H1 (cell line): Measurements from ENCODE around the gene PERCC1. TPM values are rescaled to one million over a fixed set of nuclear protein-coding genes. Genes with fewer than 3 reads are reported as not detected.

Source experiments
- CTCF ChIA-PET: fragments of 300-600 bp; sonication (Branson Sonifier 250); formaldehyde crosslinking; loops from one replicate; lab custom pipeline; 2021; ENCODE audit not compliant: partially characterized antibody; lab: Charles Lee
- POLR2A ChIA-PET: fragments of 300-600 bp; sonication (Branson Sonifier 250); formaldehyde crosslinking; loops from one replicate; lab custom pipeline; 2021; ENCODE audit warnings: inconsistent platforms; ENCODE audit not compliant: partially characterized antibody; lab: Charles Lee
- DNase-seq, 2 experiments: peaks; one replicate each; pipeline versions ENCODE4 v3.0.0 to v3.0.0-alpha.2; 2010 to 2022; ENCODE audit warnings: low spot score in 2 of 2, low read depth in 1 of 2, mixed read lengths in 1 of 2
- FAIRE-seq: peaks from 2 replicates; lab custom pipeline; 2011; peaks lifted over from hg19 to GRCh38; lab: Jason Lieb, UNC
- H2AFZ ChIP-seq: 2 replicates; pipeline ENCODE4 v1.8.1; 2012; ENCODE audit warnings: low read length, inconsistent platforms
- H2AK5ac ChIP-seq: 2 replicates; pipeline ENCODE4 v1.6.1; 2013; ENCODE audit warnings: low read depth, low read length
- H2BK120ac ChIP-seq: replicated peaks from 2 replicates; pipeline ENCODE3; 2013; ENCODE audit warnings: low read depth, low read length, inconsistent platforms
- H2BK12ac ChIP-seq: 2 replicates; pipeline ENCODE4 v1.6.1; 2013; ENCODE audit warnings: low read depth, low read length
- H2BK15ac ChIP-seq: 2 replicates; pipeline ENCODE4 v1.6.1; 2013; ENCODE audit warnings: low read length
- H2BK20ac ChIP-seq: 2 replicates; pipeline ENCODE4 v1.6.1; 2013; ENCODE audit warnings: low read length
- H2BK5ac ChIP-seq: 2 replicates; pipeline ENCODE4 v1.6.1; 2013; ENCODE audit warnings: low read depth, low read length
- H3K14ac ChIP-seq: 2 replicates; pipeline ENCODE4 v1.6.1; 2013; ENCODE audit warnings: inconsistent platforms; ENCODE audit not compliant: insufficient read length
- H3K18ac ChIP-seq: 2 replicates; pipeline ENCODE4 v1.6.1; 2013; ENCODE audit warnings: low read length; ENCODE audit errors: extremely low read depth
- H3K23ac ChIP-seq: 2 replicates; pipeline ENCODE4 v1.6.1; 2013; ENCODE audit warnings: inconsistent platforms; ENCODE audit not compliant: insufficient read length
- H3K23me2 ChIP-seq: 2 replicates; pipeline ENCODE4 v1.6.1; 2013; ENCODE audit warnings: low read depth, low read length
- H3K27ac ChIP-seq: 2 replicates; pipeline ENCODE4 v1.6.1; 2011; ENCODE audit warnings: low read depth, low read length, inconsistent platforms
- H3K27me3 ChIP-seq, 4 experiments: replicated peaks in 1 of 4; 1 replicate in 1 of 4; 2 replicates in 3 of 4; pipeline versions ENCODE4 v1.6.1 to v1.8.1; 2011 to 2013; ENCODE audit warnings: low read length in 3 of 4, mild to moderate bottlenecking in 3 of 4, inconsistent platforms in 2 of 4, mixed read lengths in 2 of 4, moderate library complexity in 1 of 4; ENCODE audit not compliant: control insufficient read depth in 3 of 4, insufficient read depth in 3 of 4; ENCODE audit errors: extremely low read depth in 1 of 4
- H3K36me3 ChIP-seq, 4 experiments: 2 replicates each; pipeline versions ENCODE4 v1.6.1 to v1.8.1; 2011 to 2013; ENCODE audit warnings: mild to moderate bottlenecking in 4 of 4, low read length in 3 of 4, moderate library complexity in 2 of 4, control low read depth in 1 of 4, inconsistent platforms in 1 of 4; ENCODE audit not compliant: insufficient read depth in 4 of 4, control insufficient read depth in 2 of 4
- H3K4ac ChIP-seq: replicated peaks from 2 replicates; pipeline ENCODE3; 2013; ENCODE audit warnings: low read length, low read depth, mixed read lengths, inconsistent platforms; ENCODE audit not compliant: insufficient read length
- H3K4me1 ChIP-seq, 4 experiments: replicated peaks in 1 of 4; 1 replicate in 1 of 4; 2 replicates in 3 of 4; pipeline versions ENCODE4 v1.6.1 to v1.8.1; 2011 to 2013; ENCODE audit warnings: low read length in 3 of 4, inconsistent platforms in 2 of 4, mixed read lengths in 1 of 4; ENCODE audit not compliant: insufficient read depth in 4 of 4, control insufficient read depth in 3 of 4
- H3K4me2 ChIP-seq, 2 experiments: 2 replicates each; pipeline versions ENCODE4 v1.6.1 to v1.8.1; 2011 to 2013; ENCODE audit warnings: low read depth in 2 of 2, low read length in 2 of 2, control low read depth in 1 of 2, inconsistent platforms in 1 of 2, mild to moderate bottlenecking in 1 of 2; ENCODE audit not compliant: insufficient read depth in 1 of 2
- H3K4me3 ChIP-seq, 4 experiments: fragments of 200-600, 300-600 bp in 1 of 4; sonication (generic), shearing (Covaris generic), sonication (Bioruptor Twin) in 1 of 4; 2 replicates each; pipeline versions ENCODE4 v1.5.1 to v1.8.1; 2011 to 2016; ENCODE audit warnings: low read length in 4 of 4, low read depth in 3 of 4, control low read depth in 2 of 4, inconsistent platforms in 2 of 4, mild to moderate bottlenecking in 2 of 4, mixed read lengths in 1 of 4, moderate library complexity in 1 of 4; ENCODE audit not compliant: insufficient read depth in 2 of 4; ENCODE audit errors: extremely low read depth in 1 of 4
- H3K56ac ChIP-seq: replicated peaks from 2 replicates; pipeline ENCODE3; 2013; ENCODE audit warnings: low read depth, mild to moderate bottlenecking, mixed read lengths, low read length, inconsistent platforms; ENCODE audit not compliant: insufficient read length
- H3K79me1 ChIP-seq: 2 replicates; pipeline ENCODE4 v1.6.1; 2013; ENCODE audit warnings: low read depth, low read length, control low read depth
- H3K79me2 ChIP-seq, 2 experiments: 2 replicates each; pipeline versions ENCODE4 v1.6.1 to v1.8.1; 2012 to 2013; ENCODE audit warnings: low read length in 2 of 2, mild to moderate bottlenecking in 2 of 2, inconsistent platforms in 1 of 2; ENCODE audit not compliant: insufficient read depth in 2 of 2, control insufficient read depth in 1 of 2
- H3K9ac ChIP-seq, 4 experiments: replicated peaks in 1 of 4; 1 replicate in 1 of 4; 2 replicates in 3 of 4; pipeline versions ENCODE4 v1.6.1 to v1.8.1; 2011 to 2013; ENCODE audit warnings: low read depth in 3 of 4, low read length in 3 of 4, control low read depth in 2 of 4, mild to moderate bottlenecking in 2 of 4, moderate library complexity in 2 of 4, inconsistent platforms in 1 of 4; ENCODE audit errors: extremely low read depth in 1 of 4
- H3K9me3 ChIP-seq, 2 experiments: 2 replicates each; pipeline versions ENCODE4 v1.6.1 to v1.8.1; 2012 to 2013; ENCODE audit warnings: mild to moderate bottlenecking in 2 of 2, moderate library complexity in 2 of 2, control low read depth in 1 of 2, inconsistent platforms in 1 of 2, low read depth in 1 of 2, low read length in 1 of 2, mixed read lengths in 1 of 2; ENCODE audit not compliant: insufficient read depth in 2 of 2
- H4K20me1 ChIP-seq, 2 experiments: replicated peaks in 1 of 2; 2 replicates each; pipeline versions ENCODE3 to v1.8.1; 2011 to 2013; ENCODE audit warnings: inconsistent platforms in 2 of 2, low read length in 2 of 2, mild to moderate bottlenecking in 1 of 2; ENCODE audit not compliant: insufficient read depth in 2 of 2, control insufficient read depth in 1 of 2
- H4K5ac ChIP-seq: 2 replicates; pipeline ENCODE4 v1.6.1; 2013; ENCODE audit warnings: low read length, low read depth, mixed read lengths, inconsistent platforms; ENCODE audit not compliant: insufficient read length
- H4K8ac ChIP-seq: 2 replicates; pipeline ENCODE4 v1.8.0; 2013; ENCODE audit warnings: mild to moderate bottlenecking, moderate library complexity, low read length, inconsistent platforms; ENCODE audit not compliant: insufficient read depth; ENCODE audit errors: extremely low read depth
- H4K91ac ChIP-seq: replicated peaks from 2 replicates; pipeline ENCODE3; 2013; ENCODE audit warnings: low read length, mixed read lengths, inconsistent platforms; ENCODE audit not compliant: insufficient read length
- BACH1 ChIP-seq: IDR thresholded peaks from 2 replicates; pipeline ENCODE4 v1.6.1; 2012; ENCODE audit warnings: low read length, improper control_type of control experiment
- CHD1 ChIP-seq: IDR thresholded peaks from 2 replicates; pipeline ENCODE4 v1.6.1; 2012; ENCODE audit warnings: low read depth, low read length, improper control_type of control experiment
- EZH2 ChIP-seq: fragments of 200-600 bp; sonication (generic); IDR thresholded peaks from 2 replicates; pipeline ENCODE4 v1.7.1; 2012; ENCODE audit warnings: low read depth, mild to moderate bottlenecking, moderate library complexity, low read length, inconsistent platforms; ENCODE audit not compliant: severe bottlenecking
- MAFK ChIP-seq: IDR thresholded peaks from 2 replicates; pipeline ENCODE4 v1.6.1; 2012; ENCODE audit warnings: low read depth, mild to moderate bottlenecking, improper control_type of control experiment, low read length
- SP2 ChIP-seq: IDR thresholded peaks from 2 replicates; pipeline ENCODE4 v1.6.1; 2012; ENCODE audit warnings: mild to moderate bottlenecking, low read length, inconsistent platforms
- TCF12 ChIP-seq: IDR thresholded peaks from 2 replicates; pipeline ENCODE4 v1.6.1; 2011; ENCODE audit warnings: low read depth, mild to moderate bottlenecking, low read length
- TEAD4 ChIP-seq: IDR thresholded peaks from 2 replicates; pipeline ENCODE4 v1.6.1; 2012; ENCODE audit warnings: low read depth, low read length, inconsistent platforms, mixed read lengths
- WGBS, 2 experiments: shearing (Covaris generic) in 1 of 2; methylation state at CpG; one replicate each; pipeline versions ENCODE4 v1.1.6 to v1.1.7; 2013 to 2015; ENCODE audit warnings: low lambda C conversion rate in 2 of 2, mixed read lengths in 2 of 2, inconsistent platforms in 1 of 2, low coverage in 1 of 2, missing lambda C conversion rate in 1 of 2; ENCODE audit not compliant: insufficient replicate concordance in 2 of 2, insufficient coverage in 1 of 2, insufficient read length in 1 of 2; ENCODE audit errors: extremely low coverage in 1 of 2, missing lambda C conversion rate in 1 of 2; 5-methylcytosine and 5-hydroxymethylcytosine counted together
- polyA plus RNA-seq, 7 experiments: library from polyadenylated mRNA; depleted of rRNA in 3 of 7; stranded (reverse) in 5 of 7; unstranded in 2 of 7; fragments of >200 nt in 5 of 7; fragments of 200-250 nt in 2 of 7; gene quantifications; 1 replicate in 5 of 7; 2 replicates in 1 of 7; 4 replicates in 1 of 7; pipeline versions ENCODE4 v1.2.1 to v1.2.3, GENCODE V29; 2011 to 2013; ENCODE audit warnings: missing spikeins in 2 of 7, mixed read lengths in 2 of 7
- total RNA-seq: library from RNA; stranded (reverse); fragmentation: NEBNext Ultra II Directional; extraction: Animal tissue kit (Norgen Biotek cat#: 25700); gene quantifications from 2 replicates; pipeline ENCODE4 v1.2.1, GENCODE V29; 2021

The PERCC1 gene
- total and polyA plus RNA-seq, 2 of the 8 experiments (the other 6 are each of a cell fraction or from before 2014, with no cell fraction given) = not detected

- H4K91ac ChIP-seq = no peak overlapping the region
- H3K18ac ChIP-seq = no peak overlapping the region
- no peak overlapping the region for H3K56ac ChIP-seq
- FAIRE-seq (no peak), DNase-seq (no peak)
- no peak overlapping the region for H3K14ac ChIP-seq
- no peak overlapping the region for H3K27ac ChIP-seq
- no peaks in the 10 kb centered on the region for H4K20me1 ChIP-seq
- no peak overlapping the region for H2AK5ac ChIP-seq
- H3K27me3 ChIP-seq = no peaks in the 10 kb centered on the region
- no peak overlapping the region for H4K8ac ChIP-seq
- H3K9me3 ChIP-seq = no peaks in the 10 kb centered on the region
- no peak overlapping the region for H3K4me2 ChIP-seq
- H2BK15ac ChIP-seq = no peak overlapping the region
- CTCF ChIA-PET = interaction anchor here (0.6 to 3.9 kb wide), 9 partner anchors 9 to 624 kb away, joined by 3 to 30 read pairs (median 4); partner anchors contain the start of gene CCDC154
- 90% methylated on average over 11 of the region's 13 CpGs; no CpG with 5 or more reads in 1 of the 2 experiments for WGBS, 2 experiments
- no peak overlapping the region for H2BK120ac ChIP-seq
- H3K9ac ChIP-seq = no peak overlapping the region
- no peak overlapping the region for H3K4me3 ChIP-seq
- no peak overlapping the region for H3K23ac ChIP-seq
- H3K4ac ChIP-seq = no peak overlapping the region
- no peaks in the 10 kb centered on the region for H3K36me3 ChIP-seq
- no peaks in the 10 kb centered on the region for H3K79me2 ChIP-seq
- H3K79me1 ChIP-seq = no peaks in the 10 kb centered on the region
- H4K5ac ChIP-seq = no peak overlapping the region
- TF ChIP-seq TCF12 = no peak
- TF ChIP-seq TEAD4 = no peak
- no peak for TF ChIP-seq CHD1
- no peak for TF ChIP-seq MAFK
- no peak for TF ChIP-seq EZH2
- no peak for TF ChIP-seq SP2
- no peak for TF ChIP-seq BACH1
- no peaks in the 10 kb centered on the region for H3K23me2 ChIP-seq
- H3K4me1 ChIP-seq = no peaks in the 10 kb centered on the region; a peak in 2 of 7 replicates
- POLR2A ChIA-PET = interaction anchor here (0.6 to 4.3 kb wide), 5 partner anchors 9 to 29 kb away, joined by 3 to 22 read pairs (median 5); partner anchors contain the start of genes CCDC154 and UQCC4
- H2BK12ac ChIP-seq = no peak overlapping the region
- H2BK20ac ChIP-seq = no peak overlapping the region
- no peak overlapping the region for H2AFZ ChIP-seq
- H2BK5ac ChIP-seq = no peak overlapping the region
Measured at GRCh38 chr16:1429631-1430030, 1.2 kb upstream of the PERCC1 start.
